Activated CD8-positive, alpha-beta memory T cell treated with anti-CD3 and anti-CD28 coated beads for 1 hour (primary cell): ENCODE measurements around the gene MED16.
"Not testable (repeated sequence)": the region's sequence is repeated elsewhere in the genome, so short reads cannot be mapped to it uniquely, and the experiment has no call there.

Experiments
- DNase-seq, 2 donors: peaks; one replicate each; pipeline ENCODE4 v3.0.0-alpha.2; 2020; ENCODE audit warnings: low read depth in 1 of 2; ENCODE audit errors: extremely low read depth in 1 of 2

The MED16 gene

GRCh38 chr19:858868-859843, 33.8 kb downstream of the MED16 start, which contains the start of gene CFD:
CFD (plus strand) TSS chr19:859664; CDS start chr19:859690, 26 bp downstream.
- no peak for DNase-seq

DNA sequence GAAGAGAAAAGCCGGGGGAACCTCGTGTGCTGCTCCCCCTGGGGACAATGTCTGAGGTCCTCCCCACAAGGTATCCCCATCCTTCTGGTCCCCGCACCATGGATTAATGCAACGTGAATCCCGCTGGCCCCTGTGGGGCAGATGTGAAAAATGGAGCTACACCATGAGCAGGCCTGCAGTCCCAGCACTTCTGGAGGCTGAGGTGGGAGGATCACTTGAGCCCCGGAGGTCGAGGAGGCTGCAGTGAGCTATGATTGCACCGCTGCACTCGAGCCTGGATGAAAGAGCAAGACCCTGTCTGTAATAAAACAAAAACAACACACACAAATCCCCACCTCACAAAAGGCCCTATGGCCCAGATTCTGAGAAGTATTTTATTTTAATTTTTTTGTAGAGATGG, 34.7 kb downstream of the MED16 start:
- DNase-seq = no peak

GRCh38 chr19:855566-856120, 37.3 kb downstream of the MED16 start:
- no peak for DNase-seq

GRCh38 chr19:855142-855541, 37.8 kb downstream of the MED16 start:
- no peak for DNase-seq

- DNase-seq = no peak
These were observed 38.4 kb downstream of the MED16 start for GRCh38 chr19:854549-854948.

DNA sequence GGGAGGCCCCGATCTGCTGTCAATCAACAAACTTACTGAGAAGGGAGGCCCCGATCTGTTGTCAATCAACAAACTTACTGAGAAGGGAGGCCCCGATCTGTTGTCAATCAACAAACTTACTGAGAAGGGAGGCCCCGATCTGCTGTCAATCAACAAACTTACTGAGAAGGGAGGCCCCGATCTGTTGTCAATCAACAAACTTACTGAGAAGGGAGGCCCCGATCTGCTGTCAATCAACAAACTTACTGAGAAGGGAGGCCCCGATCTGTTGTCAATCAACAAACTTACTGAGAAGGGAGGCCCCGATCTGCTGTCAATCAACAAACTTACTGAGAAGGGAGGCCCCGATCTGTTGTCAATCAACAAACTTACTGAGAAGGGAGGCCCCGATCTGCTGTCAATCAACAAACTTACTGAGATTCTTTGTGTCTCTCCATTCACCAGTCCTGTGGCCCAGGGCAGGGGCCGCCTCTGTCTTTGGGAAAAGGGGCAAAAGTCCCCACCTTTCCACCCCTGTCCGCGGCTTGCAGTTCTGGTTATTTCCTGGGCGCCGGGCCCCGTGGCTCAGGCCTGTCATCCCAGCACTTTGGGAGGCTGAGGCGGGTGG, 39.3 kb downstream of the MED16 start:
- DNase-seq = not testable (repeated sequence)

DNA sequence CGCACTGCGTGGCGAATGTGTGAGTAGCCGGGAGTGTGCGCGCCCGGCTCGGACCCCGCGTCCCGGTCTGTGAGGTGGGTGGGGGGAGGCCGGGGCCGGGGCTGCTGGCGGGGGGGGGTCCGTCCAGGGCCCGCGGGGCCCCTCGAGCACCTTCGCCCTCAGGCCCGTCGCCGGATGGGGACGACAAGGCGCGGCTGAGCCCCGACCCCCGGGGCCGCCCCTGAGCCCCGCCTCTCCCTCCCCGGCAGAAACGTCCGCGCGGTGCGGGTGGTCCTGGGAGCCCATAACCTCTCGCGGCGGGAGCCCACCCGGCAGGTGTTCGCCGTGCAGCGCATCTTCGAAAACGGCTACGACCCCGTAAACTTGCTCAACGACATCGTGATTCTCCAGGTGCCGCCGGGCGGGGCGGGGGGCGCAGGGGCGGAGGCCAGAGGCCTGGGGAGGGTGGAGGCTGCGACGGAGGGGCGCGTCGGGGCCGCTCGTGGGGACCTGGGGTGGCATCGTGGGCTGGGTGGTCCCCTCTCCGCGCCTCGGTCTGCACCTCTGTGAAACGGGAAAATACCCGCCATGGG, 39.9 kb downstream of the MED16 start:
- no peak for DNase-seq

DNA sequence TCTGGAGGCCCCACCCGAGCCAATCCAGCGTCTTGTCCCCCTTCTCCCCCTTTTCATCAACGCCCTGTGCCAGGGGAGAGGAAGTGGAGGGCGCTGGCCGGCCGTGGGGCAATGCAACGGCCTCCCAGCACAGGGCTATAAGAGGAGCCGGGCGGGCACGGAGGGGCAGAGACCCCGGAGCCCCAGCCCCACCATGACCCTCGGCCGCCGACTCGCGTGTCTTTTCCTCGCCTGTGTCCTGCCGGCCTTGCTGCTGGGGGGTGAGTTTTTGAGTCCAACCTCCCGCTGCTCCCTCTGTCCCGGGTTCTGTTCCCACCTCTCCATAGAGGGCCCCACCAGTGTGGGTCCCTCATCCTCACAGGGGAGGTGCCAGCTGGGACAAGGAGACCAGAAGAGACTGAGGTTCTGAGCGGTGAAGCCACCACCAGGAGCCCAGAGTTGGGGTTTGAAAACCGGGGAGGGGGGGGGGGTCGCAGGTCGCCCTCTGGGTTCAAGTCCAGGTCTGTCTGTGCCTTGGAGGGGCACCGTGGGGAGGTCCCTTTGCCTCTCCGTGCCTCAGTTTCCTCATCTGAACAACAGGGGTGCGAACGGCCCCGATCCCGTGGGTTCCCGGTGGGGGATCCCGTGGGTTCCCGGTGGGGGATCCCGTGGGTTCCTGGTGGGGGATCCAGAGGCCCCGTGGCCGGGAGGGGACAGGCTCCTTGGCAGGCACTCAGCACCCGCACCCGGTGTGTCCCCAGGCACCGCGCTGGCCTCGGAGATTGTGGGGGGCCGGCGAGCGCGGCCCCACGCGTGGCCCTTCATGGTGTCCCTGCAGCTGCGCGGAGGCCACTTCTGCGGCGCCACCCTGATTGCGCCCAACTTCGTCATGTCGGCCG, 40.6 kb downstream of the MED16 start, which contains the start of gene ELANE:
ELANE (plus strand) TSS at position 168 of the 878 bp plus-strand sequence; CDS start at position 194, 26 bp downstream.
- no peak for DNase-seq

DNA sequence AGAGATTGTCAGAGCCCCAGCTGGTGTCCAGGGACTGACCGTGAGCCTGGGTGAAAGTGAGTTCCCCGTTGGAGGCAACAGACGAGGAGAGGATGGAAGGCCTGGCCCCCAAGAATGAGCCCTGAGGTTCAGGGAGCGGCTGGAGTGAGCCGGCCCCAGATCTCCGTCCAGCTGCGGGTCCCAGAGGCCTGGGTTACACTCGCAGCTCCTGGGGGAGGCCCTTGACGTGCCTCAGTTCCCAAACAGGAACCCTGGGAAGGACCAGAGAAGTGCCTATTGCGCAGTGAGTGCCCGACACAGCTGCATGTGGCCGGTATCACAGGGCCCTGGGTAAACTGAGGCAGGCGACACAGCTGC, 42.0 kb downstream of the MED16 start:
- no peak for DNase-seq

DNA sequence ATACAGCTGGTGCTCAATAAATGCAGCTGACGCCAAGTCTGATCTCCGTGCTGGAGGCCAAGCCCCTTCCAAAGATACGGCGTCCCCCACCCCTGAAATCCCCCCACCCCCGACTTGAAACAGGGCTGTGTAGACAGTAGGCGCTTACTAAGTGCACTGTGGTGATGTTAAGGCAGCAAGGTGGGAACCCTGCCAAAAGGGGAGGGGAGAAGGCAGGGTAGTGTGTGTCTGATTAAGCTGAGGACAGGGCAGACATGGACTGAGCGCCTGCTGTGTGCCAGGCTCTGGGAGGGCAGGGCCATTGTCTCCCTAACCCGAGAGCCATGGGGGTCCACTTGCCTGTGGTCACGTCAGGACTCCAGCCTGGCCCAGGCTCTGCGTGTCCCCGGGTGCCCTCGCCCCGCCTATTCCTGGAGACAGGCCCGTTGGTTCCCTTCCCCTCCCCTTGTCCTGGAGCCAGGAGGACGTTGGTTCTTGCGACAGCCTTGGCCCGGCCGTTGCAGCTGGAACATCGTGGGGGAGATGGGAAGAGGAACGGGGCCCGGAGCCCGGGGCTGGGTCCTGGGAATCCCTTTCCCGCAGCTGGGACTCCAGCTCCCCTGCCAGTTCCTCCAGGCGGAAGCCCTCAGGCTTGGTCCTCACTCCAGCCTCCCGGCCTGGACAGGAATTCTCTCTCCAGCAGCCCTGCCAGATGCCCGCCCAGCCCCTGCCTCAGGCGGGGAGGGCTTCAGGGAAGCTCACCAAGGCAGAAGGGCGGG, 42.6 kb downstream of the MED16 start:
- DNase-seq = no peak

DNA sequence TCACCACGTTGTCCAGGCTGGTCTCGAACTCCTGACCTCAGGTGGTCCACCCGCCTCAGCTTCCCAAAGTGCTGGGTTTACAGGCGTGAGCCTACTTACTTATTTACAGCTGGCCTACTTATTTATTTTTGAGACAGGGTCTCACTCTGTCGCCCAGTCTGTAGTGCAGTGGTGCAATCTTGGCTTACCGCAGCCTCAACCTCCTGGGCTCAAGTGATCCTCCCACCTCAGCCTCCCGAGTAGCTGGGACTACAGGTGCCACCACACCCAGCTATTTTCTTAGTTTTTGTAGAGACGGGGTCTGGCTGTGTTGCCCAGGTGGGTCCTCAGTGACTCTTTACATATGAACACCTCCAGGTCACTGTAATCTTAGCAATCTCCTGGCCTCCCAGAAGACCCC, 43.8 kb downstream of the MED16 start:
- DNase-seq = not testable (repeated sequence)

DNA sequence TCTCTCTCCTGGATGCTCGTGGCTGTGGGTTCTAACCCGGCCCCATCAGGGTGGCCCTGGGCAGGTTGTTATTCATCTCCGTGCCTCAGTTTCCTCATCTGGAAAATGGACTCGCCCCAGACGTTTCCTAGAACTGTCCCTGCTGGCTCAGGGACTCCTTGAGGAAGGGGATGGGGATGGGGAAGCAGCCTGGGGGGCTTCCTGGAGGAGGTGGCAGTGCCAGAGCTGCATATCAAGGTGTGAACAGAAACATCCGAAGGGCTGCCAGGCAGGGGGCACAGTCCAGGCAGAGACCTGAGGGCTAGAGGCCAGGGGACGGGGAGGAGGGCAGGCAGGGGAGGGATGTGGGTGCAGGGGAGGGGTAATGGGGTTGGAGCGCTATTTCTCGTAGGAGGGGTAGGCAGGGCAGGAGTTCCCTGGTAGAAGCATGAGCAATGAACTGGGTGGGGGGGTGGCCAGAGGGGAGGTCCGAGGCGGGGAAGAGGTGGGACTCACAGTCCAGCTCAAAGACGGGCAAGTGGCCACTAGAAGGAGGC, 44.5 kb downstream of the MED16 start:
- DNase-seq = no peak

DNA sequence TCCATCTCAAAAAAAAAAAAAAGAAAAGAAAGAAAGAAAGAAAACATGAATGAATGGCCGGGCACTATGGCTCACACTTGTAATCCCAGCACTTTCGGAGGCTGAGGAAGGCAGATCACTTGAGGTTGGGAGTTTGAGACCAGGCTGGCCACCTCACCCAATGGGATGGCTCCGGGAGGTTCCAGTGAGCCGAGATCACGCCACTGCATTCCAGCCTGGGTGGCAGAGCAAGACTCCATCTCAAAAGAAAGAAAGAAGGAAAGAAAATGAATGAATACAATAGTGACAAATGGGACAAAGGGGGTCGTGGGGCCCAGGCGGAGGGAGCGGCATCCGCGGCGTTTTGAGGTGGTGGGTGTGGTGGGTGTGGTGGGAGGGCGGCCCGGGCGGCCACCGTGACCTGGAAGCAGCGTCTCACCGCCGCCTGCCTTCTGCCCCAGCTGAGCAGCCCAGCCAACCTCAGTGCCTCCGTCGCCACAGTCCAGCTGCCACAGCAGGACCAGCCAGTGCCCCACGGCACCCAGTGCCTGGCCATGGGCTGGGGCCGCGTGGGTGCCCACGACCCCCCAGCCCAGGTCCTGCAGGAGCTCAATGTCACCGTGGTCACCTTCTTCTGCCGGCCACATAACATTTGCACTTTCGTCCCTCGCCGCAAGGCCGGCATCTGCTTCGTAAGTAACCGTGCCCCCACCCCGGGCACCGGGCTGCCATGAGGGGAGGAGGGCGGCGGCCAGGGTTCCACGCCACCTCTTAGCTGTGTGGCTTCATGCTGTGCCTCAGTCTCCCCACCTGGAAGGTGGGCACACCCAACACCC, 47.1 kb downstream of the MED16 start:
- no peak for DNase-seq

- no peak for DNase-seq
These were observed 48.4 kb downstream of the MED16 start for GRCh38 chr19:844546-844971.

- DNase-seq = no peak
These were observed 49.0 kb downstream of the MED16 start for GRCh38 chr19:843836-844545.

- no peak for DNase-seq
These were observed 49.7 kb downstream of the MED16 start for GRCh38 chr19:843180-843835.

DNA sequence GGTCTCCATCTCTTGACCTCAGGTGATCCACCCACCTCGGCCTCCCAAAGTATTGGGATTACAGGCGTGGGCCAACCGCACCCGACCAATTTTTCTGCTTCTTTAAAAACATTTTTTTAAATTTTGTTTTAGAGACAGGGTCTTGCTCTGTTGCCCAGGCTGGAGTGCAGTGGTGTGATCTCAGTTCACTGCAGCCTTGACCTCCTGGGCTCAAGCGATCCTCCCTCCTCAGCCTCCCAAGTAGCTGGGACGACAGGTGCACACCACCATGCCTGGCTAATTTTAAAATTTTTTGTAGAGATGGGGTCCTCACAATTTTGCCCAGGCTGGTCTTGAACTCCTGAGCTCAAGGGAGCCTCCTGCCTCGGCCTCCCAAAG, 50.2 kb downstream of the MED16 start:
- not testable (repeated sequence) for DNase-seq
